HCT116 (cell line): ENCODE results near the gene OOSP4A.

Experiments used
- CTCF ChIP-seq, 3 experiments: fragments of 200-600 bp in 1 of 3; sonication (generic) in 1 of 3; IDR thresholded peaks in 2 of 3; conservative IDR thresholded peaks in 1 of 3; 2 replicates each; pipeline ENCODE4 v1.5.1; 2012 to 2017; ENCODE audit warnings: low read depth in 2 of 3, low read length in 2 of 3, antibody characterized with exemption in 1 of 3, borderline replicate concordance in 1 of 3, control low read depth in 1 of 3, mild to moderate bottlenecking in 1 of 3, mixed read lengths in 1 of 3, mixed run types in 1 of 3, moderate library complexity in 1 of 3; ENCODE audit not compliant: insufficient read depth in 1 of 3
- ELF1 ChIP-seq: IDR thresholded peaks from 2 replicates; pipeline ENCODE4 v1.6.1; 2012; ENCODE audit warnings: low read depth, borderline replicate concordance
- EZH2 ChIP-seq: fragments of 200-600 bp; sonication (generic); IDR thresholded peaks from 2 replicates; pipeline ENCODE4 v1.6.1; 2017; ENCODE audit warnings: antibody characterized with exemption, mixed run types
- EZH2phosphoT487 ChIP-seq: fragments of 200-600 bp; IDR thresholded peaks from 2 replicates; pipeline ENCODE4 v1.6.1; 2018; ENCODE audit warnings: antibody characterized with exemption, borderline replicate concordance
- MAX ChIP-seq: IDR thresholded peaks from 2 replicates; pipeline ENCODE4 v1.6.1; 2012
- POLR2A ChIP-seq: IDR thresholded peaks from 2 replicates; pipeline ENCODE4 v1.7.0; 2011; ENCODE audit warnings: borderline replicate concordance; ENCODE audit not compliant: insufficient read depth, insufficient read length; ENCODE audit errors: extremely low read depth
- POLR2AphosphoS5 ChIP-seq: IDR thresholded peaks from 2 replicates; pipeline ENCODE4 v1.6.1; 2011; ENCODE audit warnings: mild to moderate bottlenecking, low read depth, low read length, moderate library complexity
- REST ChIP-seq: IDR thresholded peaks from 2 replicates; pipeline ENCODE4 v1.6.1; 2012; ENCODE audit warnings: low read depth
- SIN3A ChIP-seq: IDR thresholded peaks from 2 replicates; pipeline ENCODE4 v1.6.1; 2012; ENCODE audit warnings: low read depth
- TCF7L2 ChIP-seq: IDR thresholded peaks from 2 replicates; pipeline ENCODE4 v1.7.0; 2011; ENCODE audit warnings: borderline replicate concordance, inconsistent platforms; ENCODE audit not compliant: insufficient read depth, insufficient read length; ENCODE audit errors: extremely low read depth
- YY1 ChIP-seq: IDR thresholded peaks from 2 replicates; pipeline ENCODE4 v1.6.1; 2011; ENCODE audit warnings: low read length, low read depth, moderate library complexity, mild to moderate bottlenecking; ENCODE audit not compliant: insufficient replicate concordance; ENCODE audit errors: extremely low read depth
- ZBTB33 ChIP-seq: IDR thresholded peaks from 2 replicates; pipeline ENCODE4 v1.6.1; 2011; ENCODE audit warnings: mild to moderate bottlenecking, low read length, moderate library complexity; ENCODE audit not compliant: insufficient replicate concordance; ENCODE audit errors: extremely low read depth
- ZFX ChIP-seq: fragments of 450-650 bp; IDR thresholded peaks from 2 replicates; pipeline ENCODE4 v1.6.1; 2017

GRCh38 chr11:60003729-60004128, 39.9 kb downstream of the OOSP4A start:
- TF ChIP-seq EZH2phosphoT487 = no peak
- TF ChIP-seq CTCF (IDR thresholded peaks at IDR 0.05 in 2 of 3, conservative IDR thresholded peaks at IDR 0.05 in 1 of 3; ENCODE audit: borderline replicate concordance in 1 of 3, insufficient read depth in 1 of 3, low read depth in 2 of 3, low read length in 2 of 3) = no peak
- TF ChIP-seq SIN3A = no peak
- TF ChIP-seq POLR2AphosphoS5 = no peak
- no peak for TF ChIP-seq POLR2A
- TF ChIP-seq ZFX = no peak
- no peak for TF ChIP-seq TCF7L2
- no peak for TF ChIP-seq EZH2
- TF ChIP-seq MAX = no peak
- TF ChIP-seq ZBTB33 = no peak
- no peak for TF ChIP-seq ELF1
- TF ChIP-seq YY1 = no peak
- no peak for TF ChIP-seq REST
